NCI-H128 (cell line): ENCODE results near the gene MAS1L.

Experiments used
- DNase-seq: peaks from one replicate; lab custom pipeline; 2025; ENCODE audit not compliant: unreplicated experiment; lab: John Stamatoyannopoulos, UW

The MAS1L gene

DNA sequence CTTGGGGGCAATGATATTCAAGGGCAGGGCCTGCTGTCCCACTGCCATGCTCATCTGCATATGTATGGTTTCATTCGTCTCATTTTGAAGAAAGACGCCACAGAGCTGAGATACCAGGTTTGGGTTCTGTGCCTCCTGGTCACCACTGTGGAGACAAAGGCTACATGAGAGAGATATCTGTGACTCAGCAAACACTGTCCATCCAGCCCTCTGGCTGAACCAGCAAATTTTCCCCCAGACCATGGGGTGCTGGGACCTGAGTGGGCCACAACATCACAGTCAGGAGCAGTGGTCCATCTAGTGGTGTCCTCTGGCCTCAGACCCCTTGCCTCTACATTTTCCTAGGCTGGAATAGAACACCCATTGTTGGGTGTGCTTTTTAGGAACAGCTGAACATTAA is at the start of gene MAS1L:
MAS1L (minus strand) TSS at position 297 of the 400 bp plus-strand sequence; CDS start at position 243, 54 bp downstream.
- no peak for DNase-seq

- no peak for DNase-seq
These were observed 44.7 kb upstream of the MAS1L start for GRCh38 chr6:29532320-29532951.

DNA sequence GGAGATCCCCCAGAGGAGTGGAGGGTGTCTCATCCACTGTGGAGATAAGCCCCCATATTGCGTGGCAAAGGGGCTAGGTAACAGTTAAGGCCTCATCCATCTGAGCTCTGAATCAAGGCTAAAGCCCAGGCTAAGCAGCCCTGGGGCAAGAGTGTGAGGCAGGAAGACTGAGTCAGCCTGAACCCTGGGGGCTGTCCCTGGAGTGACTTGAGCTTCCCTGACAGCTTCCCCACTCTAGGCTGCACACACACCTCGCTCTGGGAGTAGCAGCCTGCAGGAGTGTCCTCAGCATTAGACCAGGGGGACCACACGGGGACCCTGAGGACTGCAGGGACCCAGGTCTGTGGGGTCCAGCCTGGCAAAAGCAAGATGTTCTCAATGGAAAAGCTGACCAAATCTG is 43.9 kb upstream of the MAS1L start:
- no peak for DNase-seq

DNA sequence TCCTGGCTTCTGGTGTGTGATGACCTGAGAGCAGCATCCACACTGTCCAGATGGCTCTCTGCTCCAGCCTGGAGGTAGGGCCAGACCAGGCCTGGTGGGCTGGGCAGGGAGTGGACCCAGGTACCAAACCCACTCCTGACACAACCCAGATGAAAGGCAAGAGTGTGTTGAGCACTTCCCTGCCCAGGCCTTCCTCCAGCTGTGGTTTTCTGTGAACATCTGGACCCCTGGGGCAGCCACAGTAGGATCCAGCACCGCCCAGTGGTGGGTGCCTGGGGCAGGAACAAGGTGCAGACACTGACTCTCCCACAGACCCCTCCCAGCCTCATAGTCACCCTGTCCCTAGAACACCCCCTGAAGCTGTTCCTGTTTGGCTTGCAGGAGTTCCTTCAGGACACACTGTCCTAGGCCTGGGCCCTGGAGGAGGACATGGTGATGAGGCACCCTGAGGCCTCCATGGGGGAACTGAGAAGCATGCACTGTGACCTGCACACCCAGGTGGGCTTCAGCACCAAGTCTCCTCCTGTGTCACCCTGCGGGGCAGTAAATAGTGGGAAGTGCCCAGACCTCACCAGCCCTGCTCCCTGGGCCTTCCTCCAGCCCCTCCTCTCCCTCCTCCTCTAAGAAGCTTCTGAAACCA is 43.0 kb upstream of the MAS1L start:
- DNase-seq, result no peak

DNA sequence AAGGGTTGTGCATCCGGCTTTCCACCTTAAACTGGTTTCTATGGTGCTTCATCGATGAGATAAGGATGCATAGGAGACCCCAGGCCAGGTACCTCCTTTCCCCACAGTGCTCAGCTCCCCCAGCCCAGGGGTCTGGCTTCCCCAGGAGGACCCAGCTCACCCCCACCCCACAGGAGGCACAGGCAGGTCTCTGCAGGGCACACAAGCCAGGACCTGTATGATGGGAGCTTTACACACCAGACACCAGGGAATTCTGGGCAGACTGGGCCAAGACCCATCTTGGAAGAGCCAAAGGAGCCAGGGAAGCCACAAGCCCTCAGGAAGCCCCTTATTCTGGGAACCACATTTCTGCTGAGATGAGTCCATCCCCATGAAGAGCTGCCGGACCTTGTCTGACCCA is 42.2 kb upstream of the MAS1L start:
- DNase-seq, result no peak

- DNase-seq, result no peak
These were observed 41.3 kb upstream of the MAS1L start for GRCh38 chr6:29528988-29529560.

GRCh38 chr6:29528300-29528931 is 40.7 kb upstream of the MAS1L start:
- DNase-seq, result no peak

- no peak for DNase-seq
These were observed 39.8 kb upstream of the MAS1L start for GRCh38 chr6:29527564-29527963.

DNA sequence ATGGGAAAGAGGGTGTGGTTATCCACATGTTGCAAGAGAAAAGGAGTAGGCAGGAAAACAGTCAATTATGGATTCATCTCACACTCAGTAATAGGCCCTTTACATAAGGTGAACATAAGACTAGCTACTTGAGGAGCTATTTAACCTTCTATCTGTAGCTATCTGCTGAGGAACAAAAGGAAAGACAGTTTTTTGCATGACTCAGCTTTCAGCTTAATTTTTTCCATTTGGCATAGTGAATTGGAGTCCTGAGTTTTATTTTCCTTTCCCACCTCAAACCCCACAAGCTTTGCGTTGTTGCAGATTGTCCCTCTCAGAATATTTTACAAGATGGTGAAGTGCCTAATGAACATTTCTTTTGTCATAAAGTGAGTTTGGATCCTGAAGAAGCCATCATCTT is 39.4 kb upstream of the MAS1L start:
- no peak for DNase-seq

DNA sequence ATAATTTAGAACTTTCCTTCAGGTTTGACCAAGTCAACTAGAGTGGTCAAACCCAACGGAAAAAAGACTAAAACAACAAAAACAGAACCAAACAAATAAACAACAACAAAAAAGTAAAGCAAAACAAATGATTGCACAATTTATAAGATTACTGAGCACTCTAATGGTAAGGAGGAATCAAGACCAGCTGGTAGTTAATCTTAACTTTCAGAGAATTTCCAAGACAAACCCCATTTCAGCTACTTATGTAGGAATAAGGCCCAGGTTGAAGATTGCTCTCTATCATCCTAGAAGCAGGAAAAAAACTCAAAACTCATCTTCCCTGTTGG is 37.5 kb upstream of the MAS1L start:
- DNase-seq, result no peak

- DNase-seq, result no peak
These were observed 36.9 kb upstream of the MAS1L start for GRCh38 chr6:29524444-29525310.

- no peak for DNase-seq
These were observed 36.3 kb upstream of the MAS1L start for GRCh38 chr6:29524044-29524443.

- DNase-seq, result no peak
These were observed 34.5 kb upstream of the MAS1L start for GRCh38 chr6:29522227-29522626.

GRCh38 chr6:29521006-29521680 is 33.4 kb upstream of the MAS1L start:
- no peak for DNase-seq

DNA sequence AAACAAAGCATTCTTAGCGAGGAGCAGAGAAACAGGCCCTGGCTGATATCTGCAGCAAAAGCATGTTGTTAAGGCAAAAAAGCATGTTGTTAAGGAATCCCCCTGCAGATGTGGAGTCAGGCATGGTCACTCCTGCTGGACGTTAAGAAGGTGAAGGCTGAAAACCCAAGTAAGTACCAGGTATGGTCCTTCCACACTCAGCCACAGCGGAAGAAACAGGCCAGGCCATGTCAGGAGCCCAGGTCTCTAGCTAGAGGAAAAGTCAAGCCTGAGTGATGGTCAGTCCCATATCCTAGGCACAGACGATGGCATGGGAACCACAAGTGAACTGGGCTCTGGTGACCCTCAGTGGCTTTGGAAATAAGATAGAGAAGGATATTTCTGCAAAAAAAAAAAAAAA is 32.5 kb upstream of the MAS1L start:
- no peak for DNase-seq

DNA sequence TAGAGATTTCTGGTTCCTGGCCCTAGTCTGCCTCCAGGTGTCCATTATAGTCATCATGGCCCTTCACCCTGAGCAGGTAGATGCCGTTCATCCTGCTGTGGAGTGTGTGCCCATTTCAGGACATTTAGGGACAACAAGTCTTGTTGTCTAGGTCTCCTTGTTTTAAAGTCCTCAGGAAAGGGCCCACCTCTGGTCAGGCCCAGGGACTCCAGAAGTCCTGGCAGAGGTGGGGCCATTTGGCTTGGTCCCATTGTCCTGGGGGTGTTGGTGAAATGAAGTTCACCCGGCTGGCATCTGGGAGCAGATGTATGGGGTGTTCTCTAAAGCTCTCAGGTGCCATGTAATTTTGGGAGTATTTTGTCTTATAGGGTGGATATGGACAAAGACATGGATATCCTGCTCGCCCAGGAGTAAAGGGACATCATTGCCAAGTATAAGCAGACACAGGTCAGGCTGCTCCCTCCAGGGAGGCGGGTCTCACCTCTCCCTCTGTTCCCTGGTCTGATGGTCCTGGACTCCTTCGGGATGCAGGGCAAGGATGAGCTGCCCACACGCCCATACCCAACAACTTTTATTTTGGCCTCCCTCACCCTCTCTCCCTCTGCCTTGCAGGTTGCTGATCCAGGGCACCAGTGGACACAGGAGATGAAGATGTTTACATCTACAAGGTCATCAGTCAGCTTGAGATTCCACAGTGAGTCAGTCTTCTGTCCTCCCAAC is 31.7 kb upstream of the MAS1L start:
- DNase-seq, result no peak

GRCh38 chr6:29517728-29518440 is 30.1 kb upstream of the MAS1L start:
- DNase-seq, result no peak

DNA sequence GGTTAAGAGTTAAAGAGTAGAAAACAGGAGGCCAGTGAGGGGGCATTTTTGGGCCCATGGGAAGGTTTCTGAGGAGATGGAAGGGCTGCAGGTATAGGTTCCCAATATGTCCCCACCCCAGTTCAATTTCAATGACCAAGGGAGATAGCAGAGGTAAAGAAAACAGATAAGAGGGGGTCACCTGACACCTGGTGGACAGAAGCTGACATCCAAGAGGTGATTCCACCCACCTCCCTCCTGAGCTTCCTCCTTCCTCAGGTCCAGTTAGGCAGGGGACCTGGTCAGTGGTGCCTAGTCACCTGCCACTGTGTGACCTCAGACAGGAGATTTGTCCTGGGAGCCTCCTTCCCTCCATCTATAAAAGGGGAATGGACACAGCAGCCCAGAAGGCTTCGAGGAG is 29.5 kb upstream of the MAS1L start:
- no peak for DNase-seq

DNA sequence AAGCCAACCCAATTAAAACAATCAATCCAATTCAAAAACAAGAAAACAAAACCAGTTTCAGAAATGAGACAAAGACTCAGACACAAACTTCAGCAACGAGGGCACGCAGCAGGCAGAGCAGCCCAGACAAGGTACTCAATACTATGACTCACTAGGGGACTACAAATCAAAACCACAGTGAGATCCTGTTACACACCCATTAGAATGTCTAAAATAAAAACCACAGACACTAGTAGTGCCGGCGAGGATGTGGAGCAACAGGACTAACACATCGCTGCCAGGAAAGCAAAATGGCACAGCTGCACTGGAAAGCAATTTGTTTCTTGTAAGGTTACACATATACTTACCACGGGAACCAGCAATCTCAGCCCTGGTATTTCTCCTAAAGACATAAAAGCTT is 28.4 kb upstream of the MAS1L start:
- DNase-seq, result no peak
